ENCODE measurements around the gene ELMO2.

The ELMO2 gene

DNA sequence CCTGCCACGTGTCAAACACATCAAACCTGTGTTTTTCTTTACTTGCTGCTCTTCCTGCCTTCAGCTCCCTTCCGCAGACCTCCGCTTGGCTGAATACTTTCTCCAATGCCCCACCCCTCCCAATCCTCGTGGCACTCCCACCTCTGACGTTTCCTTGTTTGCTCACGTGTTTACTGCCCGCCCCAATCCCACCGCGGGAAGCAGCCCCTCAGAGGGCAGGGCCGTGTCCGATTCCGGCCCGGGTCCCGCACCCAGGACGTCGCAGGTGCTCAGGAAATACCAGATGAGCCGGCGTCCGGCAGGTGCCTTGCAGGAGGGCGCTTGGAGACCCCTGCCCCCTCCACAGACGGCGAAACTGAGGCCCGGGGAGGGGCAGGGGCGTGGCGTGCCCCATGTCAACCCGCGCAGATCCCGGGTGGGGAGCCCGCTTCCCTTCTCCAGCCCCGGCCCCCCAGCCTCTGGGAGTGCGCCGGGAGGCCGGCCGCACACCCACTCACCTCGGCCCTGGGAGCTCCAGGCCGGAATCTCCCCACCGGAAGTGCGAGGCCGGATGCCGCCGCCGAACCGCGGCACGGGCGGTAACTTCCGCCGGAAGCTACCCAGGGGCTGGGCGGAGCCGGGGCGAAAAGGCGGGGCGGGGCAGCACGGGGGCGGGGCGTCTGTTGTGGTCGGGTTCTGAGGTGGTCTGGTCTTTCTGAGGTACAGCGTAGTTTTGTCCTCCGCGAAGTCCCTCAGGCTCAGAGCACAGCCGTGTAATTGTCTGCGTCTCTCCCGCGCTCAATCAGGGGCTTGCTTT, 42.3 kb downstream of the ELMO2 start:
- H3K4me3 ChIP-seq (ENCODE audit: low read length): peak overlapping the region; percentile 44
- H3K9me3 ChIP-seq (ENCODE audit: control insufficient read depth, low read length): no peaks in the 10 kb centered on the region
- no peaks in the 10 kb centered on the region for H3K27me3 ChIP-seq (ENCODE audit: control insufficient read depth, insufficient read depth, low read length)
- H3K36me3 ChIP-seq (ENCODE audit: control insufficient read depth, insufficient read depth, low read length): no peaks in the 10 kb centered on the region
- H3K9ac ChIP-seq (ENCODE audit: low read length): peak overlapping the region; percentile 90
- H3K4me1 ChIP-seq (ENCODE audit: control insufficient read depth, insufficient read depth, low read length): peaks cover 26% of the 10 kb centered on the region

DNA sequence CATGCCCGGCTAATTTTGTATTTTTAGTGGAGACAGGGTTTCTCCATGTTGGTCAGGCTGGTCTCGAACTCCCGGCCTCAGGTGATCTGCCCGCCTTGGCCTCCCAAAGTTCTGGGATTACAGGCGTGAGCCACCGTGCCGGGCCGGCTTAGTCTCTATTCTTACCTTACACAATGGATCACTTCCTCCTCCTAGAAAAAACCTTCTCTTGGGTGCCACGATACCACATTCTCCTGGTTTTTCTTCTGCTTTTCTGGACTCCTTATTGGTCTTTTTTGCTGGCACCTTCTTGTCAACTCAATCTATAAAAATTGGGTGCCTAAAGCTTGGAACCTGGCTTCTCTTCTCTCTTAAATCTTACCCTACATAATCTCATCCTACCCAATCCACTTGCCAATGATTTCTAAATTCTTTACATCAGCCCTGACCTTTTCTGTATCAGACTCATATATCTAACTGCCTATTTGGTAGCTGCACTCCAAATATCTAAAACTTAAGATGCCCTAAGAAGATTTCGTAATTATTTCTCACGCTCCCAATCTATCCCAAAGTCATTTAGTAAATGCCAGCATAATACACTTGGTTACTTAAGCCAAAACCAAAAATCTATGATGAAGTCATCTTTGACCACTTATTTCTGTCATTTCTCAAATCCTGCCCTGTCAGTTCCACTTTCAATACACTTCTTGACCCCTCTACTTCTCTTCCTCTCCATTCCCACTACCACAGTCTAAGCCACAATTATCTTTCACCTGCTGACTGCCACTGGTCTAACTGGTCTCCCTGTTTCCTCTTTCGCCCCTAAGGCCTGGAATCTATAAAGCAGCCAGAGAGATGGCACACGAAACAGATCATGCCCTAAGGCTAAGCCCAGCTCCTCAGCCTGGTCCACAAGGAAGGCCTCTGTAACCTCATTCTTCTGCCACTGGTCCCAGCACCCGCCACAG, 43.2 kb downstream of the ELMO2 start:
- Histone ChIP-seq H3K36me3 (ENCODE audit: control insufficient read depth, insufficient read depth, low read length) (no peaks in the 10 kb centered on the region), H3K27me3 (ENCODE audit: control insufficient read depth, insufficient read depth, low read length) (no peaks in the 10 kb centered on the region), H3K9ac (ENCODE audit: low read length) (peak overlapping the region; percentile 90), H3K9me3 (ENCODE audit: control insufficient read depth, low read length) (no peaks in the 10 kb centered on the region), H3K4me1 (ENCODE audit: control insufficient read depth, insufficient read depth, low read length) (peaks cover 26% of the 10 kb centered on the region), H3K4me3 (ENCODE audit: low read length) (peak overlapping the region; percentile 44)

DNA sequence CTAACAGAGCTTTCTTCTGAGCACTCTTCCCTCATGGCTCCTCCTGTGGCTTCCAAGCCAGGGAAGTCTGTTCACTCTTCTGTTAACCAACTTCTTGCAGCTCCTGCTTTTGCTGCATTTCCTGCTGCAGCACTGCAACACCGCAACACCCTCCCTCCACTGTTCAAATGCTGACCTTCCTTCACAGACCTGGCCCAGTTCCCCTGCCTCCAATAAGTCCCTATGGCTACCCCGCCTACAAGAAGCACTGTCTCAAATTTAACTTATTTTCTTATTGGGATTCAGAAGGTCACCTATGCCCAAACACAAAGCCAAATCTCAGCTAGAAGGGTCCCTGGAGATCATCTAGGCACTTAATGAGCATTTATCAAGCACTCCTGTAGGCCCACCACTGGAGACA, 44.6 kb downstream of the ELMO2 start:
- Histone ChIP-seq H3K27me3 (ENCODE audit: control insufficient read depth, insufficient read depth, low read length) (no peaks in the 10 kb centered on the region), H3K9me3 (ENCODE audit: control insufficient read depth, low read length) (no peaks in the 10 kb centered on the region), H3K4me1 (ENCODE audit: control insufficient read depth, insufficient read depth, low read length) (peaks cover 33% of the 10 kb centered on the region), H3K36me3 (ENCODE audit: control insufficient read depth, insufficient read depth, low read length) (no peaks in the 10 kb centered on the region), H3K9ac (ENCODE audit: low read length) (no peak overlapping the region), H3K4me3 (ENCODE audit: low read length) (no peak overlapping the region)

DNA sequence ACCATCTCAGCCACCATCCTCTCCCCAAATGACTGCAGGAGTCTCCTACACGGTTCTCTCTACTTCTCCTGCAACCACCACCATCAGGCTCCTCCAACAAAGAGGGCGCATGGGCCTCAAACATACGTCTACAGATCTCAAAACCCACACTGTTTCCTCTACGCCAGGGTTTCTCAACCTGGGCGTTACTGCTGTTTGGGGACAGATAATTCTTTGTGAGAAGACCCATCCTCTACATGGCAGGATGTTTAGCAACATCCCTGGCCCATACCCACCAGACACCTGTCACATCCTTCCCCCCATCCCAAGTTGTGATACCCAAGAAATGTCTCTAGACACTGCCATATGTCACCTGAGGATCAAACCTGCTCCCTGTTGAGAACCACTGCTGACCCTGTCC, 45.0 kb downstream of the ELMO2 start:
- H3K4me3 ChIP-seq (ENCODE audit: low read length): no peak overlapping the region
- no peaks in the 10 kb centered on the region for H3K36me3 ChIP-seq (ENCODE audit: control insufficient read depth, insufficient read depth, low read length)
- H3K9me3 ChIP-seq (ENCODE audit: control insufficient read depth, low read length): no peaks in the 10 kb centered on the region
- peaks cover 33% of the 10 kb centered on the region for H3K4me1 ChIP-seq (ENCODE audit: control insufficient read depth, insufficient read depth, low read length)
- no peaks in the 10 kb centered on the region for H3K27me3 ChIP-seq (ENCODE audit: control insufficient read depth, insufficient read depth, low read length)
- H3K9ac ChIP-seq (ENCODE audit: low read length): no peak overlapping the region

DNA sequence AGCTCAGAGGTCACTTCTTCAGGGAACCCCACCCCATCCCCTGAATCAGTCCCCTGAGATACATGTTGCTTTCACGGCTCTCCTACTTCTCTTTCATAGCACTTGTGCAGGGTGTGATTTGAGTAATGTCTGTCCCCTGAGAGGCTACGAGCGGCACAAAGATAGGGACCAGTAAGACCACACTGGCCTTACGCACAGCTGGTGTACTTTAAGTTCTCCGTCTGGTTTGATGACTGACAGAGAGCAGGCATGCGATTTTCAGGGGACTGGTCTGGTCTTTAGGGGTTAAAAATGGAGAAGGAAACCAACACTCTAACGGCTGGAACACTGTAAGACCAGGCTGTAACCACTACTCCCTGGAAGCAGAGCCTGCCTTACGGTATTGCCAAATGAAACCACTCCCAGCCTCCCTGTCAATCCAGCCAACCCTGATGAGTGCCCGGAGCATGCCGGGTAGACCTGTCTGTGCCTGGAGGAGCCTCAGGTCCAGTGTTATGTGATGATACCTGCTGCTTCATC, 47.1 kb downstream of the ELMO2 start:
- no peaks in the 10 kb centered on the region for H3K27me3 ChIP-seq (ENCODE audit: control insufficient read depth, insufficient read depth, low read length)
- no peaks in the 10 kb centered on the region for H3K9me3 ChIP-seq (ENCODE audit: control insufficient read depth, low read length)
- no peaks in the 10 kb centered on the region for H3K36me3 ChIP-seq (ENCODE audit: control insufficient read depth, insufficient read depth, low read length)
- no peak overlapping the region for H3K9ac ChIP-seq (ENCODE audit: low read length)
- H3K4me3 ChIP-seq (ENCODE audit: low read length): no peak overlapping the region
- H3K4me1 ChIP-seq (ENCODE audit: control insufficient read depth, insufficient read depth, low read length): peaks cover 26% of the 10 kb centered on the region

DNA sequence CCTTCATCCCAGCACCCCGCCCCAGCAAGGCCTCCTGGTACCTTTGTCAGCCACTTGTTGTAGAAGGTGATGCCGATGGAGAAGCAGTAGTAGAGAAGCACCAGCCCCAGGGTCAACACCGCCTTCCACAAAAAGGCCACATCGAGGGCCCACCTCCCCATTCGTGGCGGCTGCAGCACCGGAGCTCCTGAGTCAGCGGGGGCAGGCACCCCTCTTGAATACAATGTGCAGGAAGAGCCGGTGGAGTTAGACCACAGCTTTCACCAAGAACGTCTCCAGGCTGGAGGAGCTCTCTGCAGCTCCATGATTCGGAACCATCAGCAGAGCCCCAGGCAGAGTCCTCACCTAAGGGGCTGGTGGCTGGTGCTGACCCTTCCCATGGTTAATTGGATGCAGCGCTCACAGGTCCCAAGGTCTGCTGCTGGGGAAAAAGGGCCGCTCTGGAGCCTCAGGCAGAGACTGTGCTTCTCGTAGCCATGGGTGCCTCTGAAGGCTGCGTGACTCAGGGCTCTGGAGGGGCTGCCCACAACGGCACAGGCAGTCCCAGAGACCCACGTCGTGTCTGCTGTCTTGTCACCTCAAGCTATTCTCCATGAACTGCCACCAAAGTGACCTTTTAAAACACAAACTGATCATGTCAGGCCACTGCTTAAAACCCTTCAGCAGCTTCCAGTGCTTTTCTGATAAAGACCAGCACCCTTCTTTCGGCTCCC, 47.9 kb downstream of the ELMO2 start:
- peaks cover 25% of the 10 kb centered on the region for H3K4me1 ChIP-seq (ENCODE audit: control insufficient read depth, insufficient read depth, low read length)

DNA sequence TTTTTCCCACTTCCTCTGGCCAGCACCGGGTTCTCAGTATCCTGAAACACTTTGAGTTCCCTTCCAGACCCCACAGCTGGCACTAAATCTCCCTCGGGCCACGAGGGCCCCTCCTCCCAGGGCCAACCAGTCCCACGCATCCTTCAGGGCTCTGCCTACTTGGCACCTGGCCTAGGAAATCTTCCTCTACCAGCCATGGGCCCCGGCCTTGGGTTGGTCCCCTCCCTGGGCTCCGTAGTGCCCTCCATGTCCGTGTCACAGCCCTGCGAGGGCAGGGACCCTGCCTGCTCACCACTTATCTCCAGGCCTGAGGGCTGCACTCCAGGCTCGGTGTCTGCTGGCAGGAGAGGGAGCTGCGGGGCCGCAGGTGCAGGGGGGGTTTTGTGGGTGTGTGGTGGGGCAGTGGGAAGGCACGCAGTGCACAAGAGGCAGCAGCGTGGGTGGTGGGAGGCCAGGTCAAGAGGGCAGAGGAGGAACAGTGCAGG, 49.3 kb downstream of the ELMO2 start:
- Histone ChIP-seq H3K9me3 (ENCODE audit: control insufficient read depth, low read length) (no peaks in the 10 kb centered on the region), H3K36me3 (ENCODE audit: control insufficient read depth, insufficient read depth, low read length) (no peaks in the 10 kb centered on the region), H3K9ac (ENCODE audit: low read length) (no peak overlapping the region), H3K4me1 (ENCODE audit: control insufficient read depth, insufficient read depth, low read length) (peaks cover 12% of the 10 kb centered on the region), H3K27me3 (ENCODE audit: control insufficient read depth, insufficient read depth, low read length) (no peaks in the 10 kb centered on the region), H3K4me3 (ENCODE audit: low read length) (no peak overlapping the region)

More for the DNA sequence above, 47.9 kb downstream of the ELMO2 start:
- Histone ChIP-seq H3K27me3 (ENCODE audit: control insufficient read depth, insufficient read depth, low read length) (no peaks in the 10 kb centered on the region), H3K9me3 (ENCODE audit: control insufficient read depth, low read length) (no peaks in the 10 kb centered on the region), H3K4me3 (ENCODE audit: low read length) (no peak overlapping the region), H3K9ac (ENCODE audit: low read length) (no peak overlapping the region), H3K36me3 (ENCODE audit: control insufficient read depth, insufficient read depth, low read length) (no peaks in the 10 kb centered on the region)

DNA sequence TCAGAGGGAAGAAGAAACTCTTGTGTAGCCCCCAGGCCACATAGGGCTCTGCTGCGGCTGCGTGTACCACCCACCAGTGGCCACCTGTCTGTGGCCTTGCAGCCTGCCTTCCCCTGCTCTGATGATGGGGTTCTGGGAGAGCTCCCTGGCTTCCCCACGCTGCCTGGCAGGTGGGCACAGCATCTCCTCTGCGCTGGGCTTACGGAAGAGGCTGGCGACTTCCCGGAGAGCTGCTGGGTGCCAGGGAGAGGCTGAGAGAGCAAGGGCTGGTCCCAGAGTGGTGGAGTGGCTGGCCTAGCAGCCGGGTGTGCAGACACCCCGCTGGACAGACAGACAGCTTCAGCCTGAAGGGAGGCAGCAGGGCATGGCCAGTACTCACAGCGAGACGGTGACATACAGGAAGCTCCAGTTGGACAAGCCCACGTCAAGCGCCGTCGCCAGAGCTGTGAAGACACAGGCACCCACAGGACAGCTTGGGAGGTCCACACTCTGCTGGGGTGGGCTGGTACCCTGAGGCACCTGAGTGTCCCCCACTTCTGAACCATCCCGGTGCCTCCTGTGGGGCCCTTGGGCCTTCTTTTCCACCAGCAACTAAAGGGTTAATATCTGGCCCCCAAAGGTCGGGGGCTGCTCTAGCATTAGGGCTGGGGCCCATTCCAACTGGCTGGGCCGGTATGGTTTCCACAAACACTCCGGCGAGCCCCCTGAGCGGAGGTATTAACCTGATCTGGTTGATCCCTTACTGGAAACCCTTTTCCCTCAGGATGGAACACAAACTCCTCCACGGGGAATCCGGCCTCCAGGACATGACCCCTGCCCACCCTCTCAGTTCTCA, 50.0 kb downstream of the ELMO2 start:
- Histone ChIP-seq H3K27me3 (ENCODE audit: control insufficient read depth, insufficient read depth, low read length) (no peaks in the 10 kb centered on the region), H3K9me3 (ENCODE audit: control insufficient read depth, low read length) (no peaks in the 10 kb centered on the region), H3K4me3 (ENCODE audit: low read length) (no peak overlapping the region), H3K9ac (ENCODE audit: low read length) (no peak overlapping the region), H3K4me1 (ENCODE audit: control insufficient read depth, insufficient read depth, low read length) (peaks cover 7% of the 10 kb centered on the region), H3K36me3 (ENCODE audit: control insufficient read depth, insufficient read depth, low read length) (no peaks in the 10 kb centered on the region)

DNA sequence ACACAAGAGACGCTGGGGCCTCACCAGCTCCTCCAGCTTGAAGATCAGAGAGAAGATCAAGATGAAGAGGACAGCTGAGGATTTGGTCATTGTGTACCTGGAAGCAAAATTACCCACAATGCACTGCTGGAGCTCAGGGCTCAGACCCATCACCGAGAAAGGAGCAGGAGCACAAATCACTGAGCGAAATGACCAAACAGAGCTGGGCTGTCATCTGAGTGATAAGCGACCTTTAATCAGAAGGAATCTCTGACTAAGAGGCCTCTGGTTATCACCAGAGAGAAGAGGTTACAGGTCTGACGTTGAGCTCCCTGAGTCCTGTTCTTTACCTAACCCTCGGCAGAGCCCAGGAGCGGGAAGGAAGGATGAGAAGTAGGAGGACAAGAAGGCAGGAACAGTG, 50.6 kb downstream of the ELMO2 start:
- H3K9ac ChIP-seq (ENCODE audit: low read length): no peak overlapping the region
- peaks cover 6% of the 10 kb centered on the region for H3K36me3 ChIP-seq (ENCODE audit: control insufficient read depth, insufficient read depth, low read length)
- H3K9me3 ChIP-seq (ENCODE audit: control insufficient read depth, low read length): no peaks in the 10 kb centered on the region
- H3K4me1 ChIP-seq (ENCODE audit: control insufficient read depth, insufficient read depth, low read length): peaks cover 7% of the 10 kb centered on the region
- no peak overlapping the region for H3K4me3 ChIP-seq (ENCODE audit: low read length)
- no peaks in the 10 kb centered on the region for H3K27me3 ChIP-seq (ENCODE audit: control insufficient read depth, insufficient read depth, low read length)

DNA sequence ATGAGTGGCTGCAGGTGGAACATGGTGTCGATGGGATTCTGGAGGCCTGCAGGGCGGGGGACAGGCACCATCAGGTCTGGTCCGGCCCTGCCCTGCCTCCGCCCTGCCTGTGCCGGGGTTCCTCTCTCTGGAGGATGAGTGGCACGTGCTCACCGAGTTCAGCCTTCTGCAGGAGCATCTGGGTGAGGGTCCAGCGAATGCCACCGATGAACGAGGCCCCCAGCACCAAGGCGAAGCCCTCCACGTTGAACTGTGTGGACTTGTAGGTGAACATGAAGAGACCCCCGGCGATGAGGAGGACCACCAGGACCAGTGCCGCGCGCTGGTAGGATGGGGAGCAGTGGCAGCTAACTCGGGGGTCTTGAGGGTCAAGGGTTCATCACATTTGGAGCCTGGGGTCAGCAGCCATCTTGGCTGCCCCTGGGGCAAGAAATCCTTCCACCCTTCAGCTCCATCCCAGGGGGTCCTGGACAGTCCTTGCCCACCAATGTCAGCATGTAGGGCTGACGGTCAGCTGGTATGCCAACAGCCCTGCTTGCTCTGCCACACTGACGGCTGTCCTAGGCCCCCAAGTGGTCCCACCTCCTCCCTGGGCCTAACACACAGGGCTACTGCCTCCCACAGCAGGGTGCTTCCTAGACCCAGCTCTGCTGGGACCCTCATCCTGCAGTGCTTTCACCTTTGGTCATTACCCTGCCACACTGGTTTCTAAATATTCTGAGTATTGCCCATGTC, 51.3 kb downstream of the ELMO2 start:
- no peak overlapping the region for H3K9ac ChIP-seq (ENCODE audit: low read length)
- peaks cover 9% of the 10 kb centered on the region for H3K4me1 ChIP-seq (ENCODE audit: control insufficient read depth, insufficient read depth, low read length)
- H3K4me3 ChIP-seq (ENCODE audit: low read length): no peak overlapping the region
- H3K27me3 ChIP-seq (ENCODE audit: control insufficient read depth, insufficient read depth, low read length): no peaks in the 10 kb centered on the region
- no peaks in the 10 kb centered on the region for H3K9me3 ChIP-seq (ENCODE audit: control insufficient read depth, low read length)
- peaks cover 7% of the 10 kb centered on the region for H3K36me3 ChIP-seq (ENCODE audit: control insufficient read depth, insufficient read depth, low read length)
